ENCODE measurements around the gene CCR9.

CCR9 gene

GRCh38 chr3:45952456-45952855 lies 66.1 kb downstream of the CCR9 start:
- DNase-seq (ENCODE audit: low spot score), result no peak

All from COLO829 (cell line).